Activated naive CD8-positive, alpha-beta T cell treated with anti-CD3 and anti-CD28 coated beads for 36 hours (primary cell): Measurements from ENCODE around the gene NRL. TPM values are rescaled to one million over a fixed set of nuclear protein-coding genes. Genes with fewer than 3 reads are reported as not detected.
A peak's percentile ranks its signal among the peaks of the same experiment; 100 is the strongest.

ENCODE experiments used
- DNase-seq: peaks from one replicate; pipeline ENCODE4 v3.0.0; 2021
- H3K27ac Mint-ChIP-seq: one replicate; pipeline ENCODE4 v1.8.0; 2022; ENCODE audit warnings: mild to moderate bottlenecking, moderate library complexity, mixed read lengths
- H3K27me3 Mint-ChIP-seq: one replicate; pipeline ENCODE4 v1.8.0; 2022; ENCODE audit warnings: mild to moderate bottlenecking, mixed read lengths
- H3K36me3 Mint-ChIP-seq: one replicate; pipeline ENCODE4 v1.8.0; 2021; ENCODE audit warnings: mild to moderate bottlenecking, mixed read lengths
- H3K4me1 Mint-ChIP-seq: one replicate; pipeline ENCODE4 v1.8.0; 2021; ENCODE audit warnings: mixed read lengths
- H3K4me3 Mint-ChIP-seq: one replicate; pipeline ENCODE4 v1.8.0; 2022; ENCODE audit warnings: mild to moderate bottlenecking, moderate library complexity, mixed read lengths
- H3K9me3 Mint-ChIP-seq: one replicate; pipeline ENCODE4 v1.8.0; 2022; ENCODE audit warnings: mixed read lengths
- total RNA-seq, 2 experiments: library from RNA; stranded (reverse); gene quantifications; one replicate each; pipeline ENCODE4 v1.2.3, GENCODE V29; 2021

Gene NRL
- total RNA-seq, 2 experiments from 2014 or later = 1.8 to 2.6 TPM

DNA sequence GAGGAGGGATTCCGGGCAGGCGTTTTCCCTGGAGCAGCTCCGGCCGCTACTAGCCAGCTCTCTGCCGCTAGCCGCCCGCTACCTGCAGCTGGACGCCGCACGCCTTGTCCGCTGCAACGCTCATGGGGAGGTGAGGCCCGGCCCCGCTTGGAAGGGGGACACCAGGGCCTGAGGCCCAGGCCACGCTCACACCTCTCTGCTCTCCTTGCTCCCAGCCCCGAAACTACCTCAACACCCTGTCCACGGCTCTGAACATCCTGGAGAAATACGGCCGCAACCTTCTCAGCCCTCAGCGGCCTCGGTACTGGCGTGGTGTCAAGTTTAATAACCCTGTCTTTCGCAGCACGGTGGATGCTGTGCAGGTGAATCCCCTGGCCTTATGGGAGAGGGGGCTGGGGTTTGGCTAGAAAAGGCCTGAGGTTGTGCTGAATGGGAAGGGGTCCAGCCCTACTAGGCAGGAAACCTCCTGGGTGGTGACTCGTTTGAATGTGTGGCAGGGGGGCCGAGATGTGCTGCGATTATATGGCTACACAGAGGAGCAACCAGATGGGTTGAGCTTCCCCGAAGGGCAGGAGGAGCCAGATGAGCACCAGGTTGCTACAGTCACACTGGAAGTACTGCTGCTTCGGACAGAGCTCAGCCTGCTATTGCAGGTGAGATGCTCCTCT is 33.1 kb upstream of the NRL start:
- peaks cover 59% of the 10 kb centered on the region for H3K36me3 Mint-ChIP-seq
- H3K27ac Mint-ChIP-seq = peak overlapping the region; percentile 68
- no peaks in the 10 kb centered on the region for H3K27me3 Mint-ChIP-seq
- peak; percentile 13 for DNase-seq
- H3K4me3 Mint-ChIP-seq = peak overlapping the region; percentile 97
- H3K9me3 Mint-ChIP-seq = no peaks in the 10 kb centered on the region
- peaks cover 49% of the 10 kb centered on the region for H3K4me1 Mint-ChIP-seq

DNA sequence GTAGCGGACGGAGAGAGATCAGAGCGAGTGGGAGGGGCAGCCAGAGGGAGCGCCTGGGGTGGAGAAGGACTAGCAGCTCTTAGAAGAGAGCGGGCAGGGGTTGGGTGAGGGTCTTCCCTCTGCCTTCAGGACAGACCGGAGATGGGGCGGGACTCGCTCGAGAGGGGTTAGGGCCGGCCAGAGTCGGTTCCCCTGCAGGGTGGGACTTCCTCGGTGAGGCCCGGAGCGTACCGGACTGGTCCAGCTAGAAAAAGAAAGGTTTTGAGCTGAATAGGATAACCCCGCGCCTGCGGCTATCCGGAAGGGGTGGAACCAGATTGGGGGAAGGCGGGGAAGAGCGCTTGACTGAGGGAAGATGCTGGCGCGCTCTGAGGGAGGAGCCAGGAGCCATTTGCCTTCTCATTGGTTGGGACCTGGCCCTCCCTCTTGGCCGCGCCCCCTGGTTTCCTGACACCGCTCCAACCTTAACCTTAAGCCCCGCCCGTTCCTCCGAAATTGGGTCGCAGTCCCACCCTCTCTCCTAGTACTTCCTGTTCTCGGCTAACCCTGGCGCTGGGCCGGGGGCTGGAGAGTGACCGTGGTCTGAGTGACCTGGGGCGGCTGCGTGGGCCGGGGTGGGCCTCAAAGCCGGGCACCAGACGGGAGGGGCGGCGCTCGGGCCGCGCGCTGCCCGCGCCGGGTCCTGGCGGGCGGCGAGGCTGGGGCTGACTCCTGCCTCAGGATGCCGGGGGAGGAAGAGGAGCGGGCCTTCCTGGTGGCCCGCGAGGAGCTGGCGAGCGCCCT is 32.4 kb upstream of the NRL start, which contains the start of gene RNF31:
Gene RNF31, plus strand, starts transcription at position 521 of the 783 bp plus-strand sequence. Its CDS starts 201 bp downstream, at position 722.
- H3K4me1 Mint-ChIP-seq = peaks cover 52% of the 10 kb centered on the region
- H3K9me3 Mint-ChIP-seq = no peaks in the 10 kb centered on the region
- peak within 1 kb of the TSS; percentile 97 for H3K4me3 Mint-ChIP-seq
- peak; percentile 98 for DNase-seq
- no peaks in the 10 kb centered on the region for H3K27me3 Mint-ChIP-seq
- peak within 1 kb of the TSS; percentile 97 for H3K27ac Mint-ChIP-seq
- H3K36me3 Mint-ChIP-seq = peaks cover 60% of the 10 kb centered on the region

DNA sequence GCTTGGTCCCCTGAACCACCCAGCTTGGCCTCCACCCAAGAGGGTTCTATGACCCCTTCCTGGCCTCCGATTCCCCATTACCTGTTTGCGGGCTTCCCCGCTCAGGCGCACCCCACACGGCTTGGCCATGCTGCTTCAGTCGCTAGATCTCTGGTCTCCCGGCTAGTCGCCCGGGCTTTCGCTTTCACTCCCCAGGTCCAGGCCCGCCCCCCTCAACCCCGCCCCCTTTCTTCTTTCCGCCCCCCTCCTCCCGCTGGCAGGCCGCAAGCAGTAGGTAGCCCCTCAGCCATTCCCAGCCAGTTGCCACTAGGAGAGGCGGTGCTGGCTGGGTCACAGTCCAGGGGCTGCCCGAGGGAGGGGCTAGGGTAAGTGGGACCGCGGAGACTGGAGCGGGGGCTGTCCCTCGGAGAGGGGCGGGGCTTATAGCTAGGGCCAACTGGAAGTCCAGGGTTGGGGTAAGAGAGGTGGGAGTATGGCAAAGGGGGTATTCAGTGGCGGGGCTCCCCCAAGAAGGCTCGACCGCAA is 31.8 kb upstream of the NRL start, which contains the start of gene PSME2:
Gene PSME2, minus strand, starts transcription at position 158 of the 525 bp plus-strand sequence. Its CDS starts 29 bp downstream, at position 129.
- Mint-ChIP-seq H3K9me3 (no peaks in the 10 kb centered on the region), H3K27me3 (no peaks in the 10 kb centered on the region), H3K36me3 (peaks cover 63% of the 10 kb centered on the region), H3K27ac (peak within 1 kb of the TSS; percentile 97), H3K4me3 (peak within 1 kb of the TSS; percentile 97), H3K4me1 (peaks cover 56% of the 10 kb centered on the region)
- peak; percentile 97 for DNase-seq

DNA sequence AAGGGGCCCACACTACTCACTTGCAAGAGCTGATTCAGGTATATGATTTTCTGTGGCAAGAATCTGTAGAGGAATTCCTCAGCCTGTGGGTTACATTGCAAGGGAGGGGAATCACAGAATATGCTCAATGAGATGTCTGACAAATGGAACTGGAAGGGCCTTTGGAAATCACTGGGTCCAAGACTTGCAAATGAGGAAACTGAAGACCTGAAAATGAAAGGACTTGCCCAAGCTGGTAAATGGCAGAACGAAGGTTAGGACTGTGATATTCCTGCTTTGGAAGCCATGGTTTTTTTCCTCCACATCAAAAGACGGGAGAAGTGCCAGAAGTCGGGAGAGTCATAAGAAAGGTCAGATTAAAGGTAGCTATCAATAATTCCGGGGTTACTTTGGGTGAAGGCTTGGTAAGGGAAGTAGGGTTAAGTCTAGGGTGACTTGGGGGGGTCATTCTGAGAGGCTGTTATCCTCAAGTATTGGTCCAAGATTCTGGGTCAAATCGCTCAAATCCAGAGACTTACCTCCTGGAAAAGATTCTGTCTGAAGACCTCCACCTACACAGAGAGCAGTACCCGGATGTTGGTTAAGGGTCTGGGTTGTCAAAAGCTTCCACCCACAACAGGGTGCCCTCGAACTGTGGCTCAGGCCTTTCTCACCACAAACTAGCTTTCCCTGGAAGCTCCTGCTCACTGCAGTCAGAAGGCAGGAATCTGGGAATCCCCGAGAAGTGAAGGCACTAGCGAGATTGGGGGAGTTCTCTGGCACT is 31.1 kb upstream of the NRL start:
- H3K9me3 Mint-ChIP-seq = no peaks in the 10 kb centered on the region
- peak overlapping the region; percentile 97 for H3K27ac Mint-ChIP-seq
- no peak for DNase-seq
- peaks cover 56% of the 10 kb centered on the region for H3K4me1 Mint-ChIP-seq
- no peaks in the 10 kb centered on the region for H3K27me3 Mint-ChIP-seq
- H3K4me3 Mint-ChIP-seq = peak overlapping the region; percentile 97
- peaks cover 64% of the 10 kb centered on the region for H3K36me3 Mint-ChIP-seq

DNA sequence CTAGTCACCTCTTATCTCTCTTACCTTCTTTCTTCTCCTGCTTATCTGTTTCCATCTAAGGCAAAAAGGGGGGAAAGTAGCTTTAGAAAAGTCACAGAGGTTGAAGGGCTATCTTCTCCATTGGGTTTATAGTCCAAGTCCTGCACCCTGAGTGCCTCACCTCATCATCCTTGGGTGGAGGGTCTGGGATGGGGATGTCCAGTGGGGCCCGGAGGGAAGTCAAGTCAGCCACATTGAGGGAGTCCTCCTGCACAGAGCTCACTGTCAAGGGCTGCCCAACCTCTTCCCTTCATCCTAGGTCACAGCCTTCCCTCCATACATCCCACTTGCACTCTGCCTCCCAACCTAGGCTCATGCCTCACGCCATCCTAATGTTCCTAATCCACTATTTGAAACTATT is 30.5 kb upstream of the NRL start:
- no peaks in the 10 kb centered on the region for H3K9me3 Mint-ChIP-seq
- no peaks in the 10 kb centered on the region for H3K27me3 Mint-ChIP-seq
- DNase-seq = no peak
- peak overlapping the region; percentile 97 for H3K4me3 Mint-ChIP-seq
- H3K27ac Mint-ChIP-seq = peak overlapping the region; percentile 97
- peaks cover 51% of the 10 kb centered on the region for H3K4me1 Mint-ChIP-seq
- H3K36me3 Mint-ChIP-seq = peaks cover 63% of the 10 kb centered on the region

DNA sequence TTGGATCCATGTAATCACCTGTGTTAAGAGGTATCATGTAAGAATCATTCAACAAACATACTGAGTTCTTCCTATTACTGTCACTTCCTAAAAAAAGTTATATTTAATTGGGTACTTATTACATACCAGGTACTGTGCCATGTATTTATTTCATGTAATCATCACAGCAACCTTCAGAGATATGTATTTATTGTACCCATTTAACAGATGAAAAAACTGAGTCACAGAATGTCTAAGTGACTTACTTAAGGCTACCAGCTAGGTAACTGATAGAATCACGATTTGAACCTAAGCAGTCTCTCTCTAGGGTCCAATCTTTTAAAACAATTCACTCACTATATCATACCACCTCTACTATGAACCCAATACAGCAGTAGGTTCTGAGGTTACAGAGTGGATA is 29.7 kb upstream of the NRL start:
- Mint-ChIP-seq H3K27ac (peak overlapping the region; percentile 76), H3K9me3 (no peaks in the 10 kb centered on the region), H3K4me1 (peaks cover 50% of the 10 kb centered on the region), H3K36me3 (peaks cover 62% of the 10 kb centered on the region), H3K27me3 (no peaks in the 10 kb centered on the region), H3K4me3 (peak overlapping the region; percentile 97)
- no peak for DNase-seq

DNA sequence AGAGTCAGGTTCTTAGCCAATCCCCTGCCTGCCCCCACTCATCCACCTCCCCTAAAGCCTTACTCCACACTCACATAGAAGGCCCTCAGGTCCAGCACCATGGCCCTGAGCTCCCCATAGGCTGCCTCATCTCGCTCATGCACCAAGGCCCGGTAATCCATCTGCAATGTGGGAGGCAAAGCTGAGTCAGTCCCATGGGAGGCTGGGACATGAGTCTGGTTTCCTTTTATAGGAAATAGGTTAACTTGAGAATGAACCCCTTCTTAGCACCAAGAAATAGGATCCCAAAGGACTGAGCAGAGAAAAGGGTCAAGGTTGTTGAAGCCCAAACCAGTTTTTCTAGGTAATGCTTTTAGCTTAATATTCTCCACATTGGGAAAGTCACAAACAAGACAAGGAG is 28.8 kb upstream of the NRL start:
- H3K4me3 Mint-ChIP-seq = no peak overlapping the region
- H3K4me1 Mint-ChIP-seq = peaks cover 52% of the 10 kb centered on the region

DNA sequence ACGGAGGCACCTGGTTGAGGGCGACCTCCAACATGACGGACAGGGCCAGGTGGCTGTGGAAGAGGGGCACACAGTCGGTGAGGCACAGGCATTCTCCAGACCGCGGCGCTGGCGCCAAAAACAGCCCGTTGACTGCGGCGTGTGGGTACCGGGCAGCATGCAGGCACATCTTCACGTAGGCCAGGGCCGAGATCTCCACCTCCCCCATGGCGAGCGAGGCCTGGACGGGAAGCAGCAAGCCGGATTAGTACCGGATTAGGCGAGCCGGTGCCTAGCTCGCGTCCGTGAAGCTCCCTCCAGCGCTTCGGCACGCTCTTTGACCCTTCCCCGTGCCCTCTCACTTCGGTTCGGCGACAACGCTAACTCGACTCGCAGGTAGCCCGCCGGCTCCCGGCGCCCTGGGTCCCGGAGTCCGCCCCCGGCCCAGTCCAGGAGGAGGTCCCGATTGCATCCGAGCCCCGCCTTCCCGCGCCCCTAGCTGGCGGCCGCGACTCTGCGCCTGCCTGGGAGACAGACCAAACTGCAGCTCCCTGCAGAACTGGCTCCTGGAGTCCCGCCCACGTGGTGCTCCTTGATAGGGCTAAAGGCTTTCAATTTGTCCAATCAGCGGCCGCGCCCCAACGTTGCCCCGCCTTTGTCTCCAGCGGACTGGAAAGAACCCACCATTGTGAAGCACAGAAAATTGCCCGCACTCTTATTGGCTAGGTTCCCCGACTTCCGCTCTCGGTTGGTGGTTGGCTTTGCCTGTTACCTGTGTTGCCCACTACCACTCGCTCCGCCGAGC is 26.5 kb upstream of the NRL start, which contains the start of gene EMC9:
Gene EMC9, minus strand, starts transcription at position 495 of the 784 bp plus-strand sequence. Its CDS starts 287 bp downstream, at position 208.
- Mint-ChIP-seq H3K36me3 (peaks cover 76% of the 10 kb centered on the region), H3K4me1 (peaks cover 66% of the 10 kb centered on the region), H3K27me3 (no peaks in the 10 kb centered on the region), H3K9me3 (no peaks in the 10 kb centered on the region), H3K4me3 (peak within 1 kb of the TSS; percentile 96), H3K27ac (peak within 1 kb of the TSS; percentile 92)
- DNase-seq = peak; percentile 99

More for the DNA sequence above, 28.8 kb upstream of the NRL start:
- DNase-seq = no peak
- peak overlapping the region; percentile 54 for H3K27ac Mint-ChIP-seq
- no peaks in the 10 kb centered on the region for H3K27me3 Mint-ChIP-seq
- no peaks in the 10 kb centered on the region for H3K9me3 Mint-ChIP-seq
- peaks cover 65% of the 10 kb centered on the region for H3K36me3 Mint-ChIP-seq

DNA sequence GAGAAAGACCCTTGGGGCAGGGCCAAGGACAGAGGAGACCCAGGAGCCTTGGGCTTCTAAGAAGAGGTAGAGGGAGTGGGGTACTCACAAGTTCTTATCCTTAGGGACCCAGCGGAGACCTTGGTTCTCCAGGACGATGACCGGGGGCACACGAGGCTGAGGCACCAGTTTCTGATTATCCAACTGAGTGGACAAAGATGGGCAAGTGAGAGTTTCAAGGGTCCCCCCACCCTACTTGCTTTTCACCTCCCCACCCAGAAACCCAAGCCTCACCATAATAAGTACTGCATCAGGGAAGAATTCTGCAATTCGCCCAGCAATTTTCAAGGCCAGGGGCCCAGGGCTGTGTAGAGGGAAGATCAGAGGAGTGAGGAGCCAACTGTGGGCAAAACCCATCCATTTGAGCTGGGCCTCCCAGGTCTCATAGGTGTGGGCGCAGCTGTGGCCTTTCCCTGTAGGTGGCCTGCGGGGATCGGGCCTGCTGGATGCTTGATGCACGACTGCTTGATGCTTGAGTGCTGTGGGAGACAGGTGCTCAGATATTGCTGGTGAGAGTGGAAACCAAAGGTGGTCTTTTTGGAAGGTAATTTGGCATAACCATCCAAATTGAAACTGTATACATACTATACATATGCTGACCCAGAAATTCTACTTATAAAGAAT is 24.7 kb upstream of the NRL start:
- Mint-ChIP-seq H3K27me3 (no peaks in the 10 kb centered on the region), H3K27ac (peak overlapping the region; percentile 77), H3K9me3 (no peaks in the 10 kb centered on the region), H3K36me3 (peaks cover 57% of the 10 kb centered on the region), H3K4me1 (peaks cover 59% of the 10 kb centered on the region), H3K4me3 (peak overlapping the region; percentile 96)
- DNase-seq = peak; percentile 38

DNA sequence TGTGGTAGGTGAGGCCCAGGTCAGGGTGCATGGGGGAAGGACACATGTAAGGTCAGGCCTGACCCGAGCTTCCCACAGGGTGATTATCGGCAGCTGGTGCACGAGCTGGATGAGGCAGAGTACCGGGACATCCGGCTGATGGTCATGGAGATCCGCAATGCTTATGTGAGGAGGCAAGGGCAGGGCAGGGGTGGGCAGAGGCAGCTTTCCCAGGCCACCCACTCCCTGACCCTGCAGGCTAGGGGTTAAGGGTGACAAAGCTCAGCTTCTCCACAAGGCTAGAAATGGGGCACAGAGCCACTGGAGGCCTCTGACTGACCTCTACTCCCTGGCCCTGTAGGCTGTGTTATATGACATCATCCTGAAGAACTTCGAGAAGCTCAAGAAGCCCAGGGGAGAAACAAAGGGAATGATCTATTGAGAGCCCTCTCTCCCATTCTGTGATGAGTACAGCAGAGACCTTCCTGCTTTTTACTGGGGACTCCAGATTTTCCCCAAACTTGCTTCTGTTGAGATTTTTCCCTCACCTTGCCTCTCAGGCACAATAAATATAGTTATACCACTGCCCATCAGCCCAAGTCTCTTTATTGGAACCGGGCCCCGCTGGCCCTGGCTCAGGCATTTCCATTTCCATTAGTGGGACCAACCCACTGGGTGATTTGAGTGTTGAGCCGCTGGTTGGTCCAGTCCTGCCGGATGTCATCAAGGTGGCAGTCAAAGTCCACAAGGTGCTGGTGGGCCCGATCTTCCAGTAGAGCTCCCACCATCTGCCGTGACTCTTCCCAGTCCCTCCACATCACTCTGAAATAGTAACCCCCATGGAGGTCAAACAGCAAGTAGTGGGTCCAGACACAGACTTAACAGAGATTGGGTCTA is 23.9 kb upstream of the NRL start:
- Mint-ChIP-seq H3K27me3 (no peaks in the 10 kb centered on the region), H3K27ac (peak overlapping the region; percentile 77), H3K9me3 (no peaks in the 10 kb centered on the region), H3K4me3 (peak overlapping the region; percentile 96), H3K36me3 (peaks cover 53% of the 10 kb centered on the region), H3K4me1 (peaks cover 52% of the 10 kb centered on the region)
- no peak for DNase-seq

DNA sequence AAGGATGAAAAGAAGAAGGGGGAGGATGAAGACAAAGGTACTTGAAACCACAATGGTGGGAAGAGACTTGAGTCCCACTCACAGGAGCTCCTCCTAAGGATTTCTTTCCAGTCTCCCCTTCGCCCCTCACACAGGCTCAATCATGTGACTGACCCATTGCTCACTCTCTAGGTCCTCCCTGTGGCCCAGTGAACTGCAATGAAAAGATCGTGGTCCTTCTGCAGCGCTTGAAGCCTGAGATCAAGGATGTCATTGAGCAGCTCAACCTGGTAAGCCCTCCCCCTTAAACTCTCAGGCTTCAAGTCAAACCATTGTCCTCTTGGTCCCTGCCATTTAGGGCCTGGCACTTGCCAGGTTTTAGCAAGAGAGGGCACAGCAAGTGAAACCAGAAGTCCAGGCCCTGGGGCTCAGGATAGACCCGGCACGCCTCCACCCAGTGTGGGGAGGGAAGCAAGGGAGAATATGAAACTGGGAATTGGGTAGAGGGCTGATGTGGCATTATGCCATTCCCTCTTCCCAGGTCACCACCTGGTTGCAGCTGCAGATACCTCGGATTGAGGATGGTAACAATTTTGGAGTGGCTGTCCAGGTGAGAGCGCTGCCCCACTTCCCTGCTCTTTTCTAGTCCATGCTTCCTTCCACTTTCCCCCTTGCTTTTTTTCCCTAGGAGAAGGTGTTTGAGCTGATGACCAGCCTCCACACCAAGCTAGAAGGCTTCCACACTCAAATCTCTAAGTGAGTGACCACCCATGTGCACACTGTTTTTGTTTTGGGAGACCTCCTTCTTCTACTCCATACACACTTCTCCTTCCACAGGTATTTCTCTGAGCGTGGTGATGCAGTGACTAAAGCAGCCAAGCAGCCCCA is 23.0 kb upstream of the NRL start:
- Mint-ChIP-seq H3K9me3 (no peaks in the 10 kb centered on the region), H3K36me3 (peaks cover 44% of the 10 kb centered on the region), H3K27ac (peak overlapping the region; percentile 92), H3K27me3 (no peaks in the 10 kb centered on the region), H3K4me1 (peaks cover 48% of the 10 kb centered on the region), H3K4me3 (peak overlapping the region; percentile 94)
- no peak for DNase-seq
